ENCODE data around the gene PPIL3. TPM values are rescaled to one million over a fixed set of nuclear protein-coding genes. Genes with fewer than 3 reads are reported as not detected.

Gene PPIL3
- total RNA-seq, 1 donor from 2014 or later: 65.1 TPM

- Mint-ChIP-seq H3K4me3 (ENCODE audit: low read depth) (no peak overlapping the region), H3K36me3 (ENCODE audit: insufficient read depth) (peaks cover 51% of the 10 kb centered on the region), H3K27ac (no peak overlapping the region)
Measured at GRCh38 chr2:200856806-200857205, 32.1 kb downstream of the PPIL3 start.

GRCh38 chr2:200852605-200853004 is 36.3 kb downstream of the PPIL3 start:
- no peak for DNase-seq (ENCODE audit: low spot score, unreplicated experiment)
- H3K27ac Mint-ChIP-seq: peak overlapping the region; percentile 34
- H3K9me3 Mint-ChIP-seq (ENCODE audit: low read depth): no peaks in the 10 kb centered on the region
- H3K4me1 Mint-ChIP-seq (ENCODE audit: low read depth): no peaks in the 10 kb centered on the region
- H3K4me3 Mint-ChIP-seq (ENCODE audit: low read depth): no peak overlapping the region
- TF ChIP-seq CTCF (IDR thresholded peaks at IDR 0.05; ENCODE audit: unreplicated experiment): no peak
- no peaks in the 10 kb centered on the region for H3K27me3 Mint-ChIP-seq
- peaks cover 39% of the 10 kb centered on the region for H3K36me3 Mint-ChIP-seq (ENCODE audit: insufficient read depth)

More at GRCh38 chr2:200856806-200857205, 32.1 kb downstream of the PPIL3 start:
- TF ChIP-seq CTCF (IDR thresholded peaks at IDR 0.05; ENCODE audit: unreplicated experiment): no peak
- no peak for DNase-seq (ENCODE audit: low spot score, unreplicated experiment)
- peaks cover 15% of the 10 kb centered on the region for H3K4me1 Mint-ChIP-seq (ENCODE audit: low read depth)
- H3K27me3 Mint-ChIP-seq: no peaks in the 10 kb centered on the region
- H3K9me3 Mint-ChIP-seq (ENCODE audit: low read depth): no peaks in the 10 kb centered on the region

- H3K4me3 Mint-ChIP-seq (ENCODE audit: low read depth): no peak overlapping the region
- no peak for DNase-seq (ENCODE audit: low spot score, unreplicated experiment)
- H3K27ac Mint-ChIP-seq: no peak overlapping the region
Measured at GRCh38 chr2:200851398-200852248, 37.3 kb downstream of the PPIL3 start.

GRCh38 chr2:200850512-200851256 is 38.2 kb downstream of the PPIL3 start:
- TF ChIP-seq CTCF (IDR thresholded peaks at IDR 0.05; ENCODE audit: unreplicated experiment): no peak
- no peaks in the 10 kb centered on the region for H3K27me3 Mint-ChIP-seq
- H3K36me3 Mint-ChIP-seq (ENCODE audit: insufficient read depth): peaks cover 28% of the 10 kb centered on the region
- no peaks in the 10 kb centered on the region for H3K4me1 Mint-ChIP-seq (ENCODE audit: low read depth)
- H3K4me3 Mint-ChIP-seq (ENCODE audit: low read depth): no peak overlapping the region
- no peak for DNase-seq (ENCODE audit: low spot score, unreplicated experiment)
- H3K27ac Mint-ChIP-seq: peak overlapping the region; percentile 85
- no peaks in the 10 kb centered on the region for H3K9me3 Mint-ChIP-seq (ENCODE audit: low read depth)

More at GRCh38 chr2:200851398-200852248, 37.3 kb downstream of the PPIL3 start:
- no peak for TF ChIP-seq CTCF (IDR thresholded peaks at IDR 0.05; ENCODE audit: unreplicated experiment)
- Mint-ChIP-seq H3K9me3 (ENCODE audit: low read depth) (no peaks in the 10 kb centered on the region), H3K36me3 (ENCODE audit: insufficient read depth) (peaks cover 31% of the 10 kb centered on the region), H3K4me1 (ENCODE audit: low read depth) (no peaks in the 10 kb centered on the region), H3K27me3 (no peaks in the 10 kb centered on the region)

- H3K4me1 Mint-ChIP-seq (ENCODE audit: low read depth): no peaks in the 10 kb centered on the region
- no peaks in the 10 kb centered on the region for H3K27me3 Mint-ChIP-seq
- no peak overlapping the region for H3K4me3 Mint-ChIP-seq (ENCODE audit: low read depth)
- no peak for TF ChIP-seq CTCF (IDR thresholded peaks at IDR 0.05; ENCODE audit: unreplicated experiment)
- no peak for DNase-seq (ENCODE audit: low spot score, unreplicated experiment)
- no peaks in the 10 kb centered on the region for H3K9me3 Mint-ChIP-seq (ENCODE audit: low read depth)
- H3K27ac Mint-ChIP-seq: no peak overlapping the region
- peaks cover 17% of the 10 kb centered on the region for H3K36me3 Mint-ChIP-seq (ENCODE audit: insufficient read depth)
Measured at GRCh38 chr2:200847939-200848338, 40.9 kb downstream of the PPIL3 start.

Measured in progenitor cell of endocrine pancreas (in vitro differentiated cells).